Natural killer cell (primary cell): ENCODE data around the gene OXSR1. TPM values are rescaled to one million over a fixed set of nuclear protein-coding genes. Genes with fewer than 3 reads are reported as not detected.
"Not testable (repeated sequence)": the region's sequence is repeated elsewhere in the genome, so short reads cannot be mapped to it uniquely, and the experiment has no call there.

Source experiments
- ATAC-seq, 3 donors: fragments of 150-1000 bp in 2 of 3; fragments of 200-7000 bp in 1 of 3; cut with Tn5 transposase; 1 replicate in 1 of 3; 2 replicates in 2 of 3; pipeline ENCODE4 v1.10.0; 2021; ENCODE audit warnings: mild to moderate bottlenecking in 2 of 3, moderate library complexity in 2 of 3
- DNase-seq, 2 donors: peaks; one replicate each; pipeline versions ENCODE4 v3.0.0 to v3.0.0-alpha.2; 2013 to 2021; ENCODE audit warnings: mixed read lengths in 1 of 2
- H3K27ac ChIP-seq: one replicate; pipeline ENCODE4 v1.5.1; 2013; ENCODE audit warnings: mild to moderate bottlenecking, low read length
- H3K27me3 ChIP-seq: one replicate; pipeline ENCODE4 v1.6.1; 2013; ENCODE audit warnings: low read length; ENCODE audit not compliant: control insufficient read depth, insufficient read depth
- H3K36me3 ChIP-seq: one replicate; pipeline ENCODE4 v1.6.1; 2013; ENCODE audit warnings: low read length; ENCODE audit not compliant: control insufficient read depth, insufficient read depth
- H3K4me1 ChIP-seq: one replicate; pipeline ENCODE4 v1.6.1; 2013; ENCODE audit warnings: low read length; ENCODE audit not compliant: control insufficient read depth, insufficient read depth
- H3K4me3 ChIP-seq: one replicate; pipeline ENCODE4 v1.5.1; 2013; ENCODE audit warnings: low read length
- H3K9me3 ChIP-seq: one replicate; pipeline ENCODE4 v1.6.1; 2013; ENCODE audit warnings: low read length; ENCODE audit not compliant: control insufficient read depth, insufficient read depth
- H3K27ac Mint-ChIP-seq, 2 donors: one replicate each; pipeline ENCODE4 v1.8.0; 2022; ENCODE audit warnings: mild to moderate bottlenecking in 2 of 2, mixed read lengths in 2 of 2, moderate library complexity in 1 of 2
- H3K27me3 Mint-ChIP-seq, 2 donors: one replicate each; pipeline ENCODE4 v1.8.0; 2022; ENCODE audit warnings: low read depth in 2 of 2, mixed read lengths in 2 of 2
- H3K36me3 Mint-ChIP-seq: one replicate; pipeline ENCODE4 v1.8.0; 2022; ENCODE audit warnings: mixed read lengths
- H3K4me1 Mint-ChIP-seq, 2 donors: one replicate each; pipeline ENCODE4 v1.8.0; 2022; ENCODE audit warnings: mixed read lengths in 2 of 2
- H3K4me3 Mint-ChIP-seq: one replicate; pipeline ENCODE4 v1.8.0; 2022; ENCODE audit warnings: mild to moderate bottlenecking, moderate library complexity, mixed read lengths
- H3K9me3 Mint-ChIP-seq, 2 donors: one replicate each; pipeline ENCODE4 v1.8.0; 2022; ENCODE audit warnings: mixed read lengths in 2 of 2
- CTCF ChIP-seq: fragments of 200-600 bp; IDR thresholded peaks from one replicate; pipeline ENCODE4 v1.8.0; 2022; ENCODE audit warnings: antibody characterized with exemption
- WGBS: methylation state at CpG from one replicate; pipeline ENCODE4 v1.1.7; 2013; ENCODE audit warnings: missing lambda C conversion rate; ENCODE audit not compliant: insufficient coverage; 5-methylcytosine and 5-hydroxymethylcytosine counted together
- intact Hi-C: fragments of 100-400 bp; cut with micrococcal nuclease; formaldehyde crosslinking; loops from one replicate; pipeline ENCODE4 v1.14.2; 2022
- total RNA-seq, 4 donors: library from RNA; stranded (reverse); fragments of 120-200 nt in 1 of 4; gene quantifications; one replicate each; pipeline versions ENCODE4 v1.2.3 to v1.2.4, GENCODE V29; 2013 to 2022

The OXSR1 gene
- total RNA-seq, 3 donors from 2014 or later (not counting 1 experiment from before 2014, with no cell fraction given) = 37.2 to 46.1 (median 44.0) TPM

- Histone ChIP-seq H3K36me3 (peaks cover 35% of the 10 kb centered on the region), H3K9me3 (no peaks in the 10 kb centered on the region), H3K27ac (no peak overlapping the region), H3K27me3 (no peaks in the 10 kb centered on the region), H3K4me3 (no peak overlapping the region), H3K4me1 (no peaks in the 10 kb centered on the region)
- no peak for TF ChIP-seq CTCF
- Mint-ChIP-seq H3K9me3 (peaks cover 11 to 14% of the 10 kb centered on the region in 2 donors), H3K36me3 (peaks cover 65% of the 10 kb centered on the region), H3K4me1 (peaks cover 9 to 16% of the 10 kb centered on the region in 2 donors), H3K27ac (no peak overlapping the region), H3K4me3 (no peak overlapping the region), H3K27me3 (no peaks in the 10 kb centered on the region)
- no peak for ATAC-seq
- intact Hi-C loops = no loop called here
- DNase-seq = no peak
- no CpG with 5 or more reads among the region's 2 CpGs for WGBS
These were observed 73.2 kb downstream of the OXSR1 start for GRCh38 chr3:38238416-38239008.

- Mint-ChIP-seq H3K4me1 (peaks cover 14 to 17% of the 10 kb centered on the region in 2 donors), H3K9me3 (peaks cover 11 to 12% of the 10 kb centered on the region in 2 donors), H3K36me3 (peaks cover 47% of the 10 kb centered on the region)
- ATAC-seq, H3K27me3 ChIP-seq, H3K4me3 ChIP-seq, DNase-seq, H3K27ac Mint-ChIP-seq, H3K4me3 Mint-ChIP-seq, H3K4me1 ChIP-seq, H3K27me3 Mint-ChIP-seq, H3K27ac ChIP-seq, H3K9me3 ChIP-seq, intact Hi-C loops: not testable (repeated sequence)
- 100% methylated on average over 3 of the region's 4 CpGs for WGBS
- peaks cover 40% of the 10 kb centered on the region for H3K36me3 ChIP-seq
These were observed 77.5 kb downstream of the OXSR1 start for GRCh38 chr3:38242812-38243211.

- H3K4me3 Mint-ChIP-seq = no peak overlapping the region
- no peaks in the 10 kb centered on the region for H3K9me3 ChIP-seq
- H3K36me3 Mint-ChIP-seq = peaks cover 24% of the 10 kb centered on the region
- no peak for DNase-seq
- peaks cover 6 to 8% of the 10 kb centered on the region in 2 donors for H3K4me1 Mint-ChIP-seq
- ATAC-seq = no peak
- 95% methylated on average over 3 of the region's 4 CpGs for WGBS
- no peaks in the 10 kb centered on the region for H3K27me3 ChIP-seq
- peaks cover 46% of the 10 kb centered on the region for H3K36me3 ChIP-seq
- no peak for TF ChIP-seq CTCF
- intact Hi-C loops = no loop called here
- no peak overlapping the region for H3K27ac Mint-ChIP-seq
- no peaks in the 10 kb centered on the region for H3K4me1 ChIP-seq
- no peak overlapping the region for H3K4me3 ChIP-seq
- no peaks in the 10 kb centered on the region for H3K27me3 Mint-ChIP-seq
- H3K27ac ChIP-seq = no peak overlapping the region
- no peaks in the 10 kb centered on the region for H3K9me3 Mint-ChIP-seq
These were observed 80.6 kb downstream of the OXSR1 start for GRCh38 chr3:38245930-38246329.

- H3K9me3 ChIP-seq = no peaks in the 10 kb centered on the region
- Mint-ChIP-seq H3K27ac (no peak overlapping the region), H3K9me3 (no peaks in the 10 kb centered on the region), H3K4me1 (peaks cover 6 to 8% of the 10 kb centered on the region in 2 donors), H3K36me3 (peaks cover 37% of the 10 kb centered on the region), H3K27me3 (no peaks in the 10 kb centered on the region), H3K4me3 (no peak overlapping the region)
- H3K36me3 ChIP-seq = peaks cover 60% of the 10 kb centered on the region
- no peak for DNase-seq
- H3K27ac ChIP-seq = no peak overlapping the region
- no peak for TF ChIP-seq CTCF
- no peak overlapping the region for H3K4me3 ChIP-seq
- no peak for ATAC-seq
- no peaks in the 10 kb centered on the region for H3K4me1 ChIP-seq
- H3K27me3 ChIP-seq = no peaks in the 10 kb centered on the region
- intact Hi-C loops = no loop called here
These were observed 82.2 kb downstream of the OXSR1 start for GRCh38 chr3:38247366-38248035.
